Liver (tissue), 9 donors: ENCODE results near the gene DGKE. TPM values are rescaled to one million over a fixed set of nuclear protein-coding genes. Genes with fewer than 3 reads are reported as not detected.

Experiments
- DNase-seq: peaks from one replicate; pipeline ENCODE4 v3.0.0-alpha.2; 2017; ENCODE audit warnings: low spot score
- H3K27ac ChIP-seq, 2 donors: one replicate each; pipeline ENCODE4 v1.7.0; 2013; ENCODE audit warnings: inconsistent platforms in 2 of 2, low read length in 2 of 2, control low read depth in 1 of 2, low read depth in 1 of 2, mild to moderate bottlenecking in 1 of 2
- H3K27me3 ChIP-seq, 4 donors: one replicate each; pipeline versions ENCODE4 v1.6.1 to v1.7.0; 2013; ENCODE audit warnings: low read length in 3 of 4, inconsistent platforms in 1 of 4, mild to moderate bottlenecking in 1 of 4, moderate library complexity in 1 of 4; ENCODE audit not compliant: control insufficient read depth in 4 of 4, insufficient read depth in 4 of 4
- H3K36me3 ChIP-seq, 4 donors: one replicate each; pipeline versions ENCODE4 v1.6.1 to v1.7.0; 2013; ENCODE audit warnings: low read length in 3 of 4, mild to moderate bottlenecking in 3 of 4, low read depth in 1 of 4, moderate library complexity in 1 of 4; ENCODE audit not compliant: control insufficient read depth in 4 of 4, insufficient read depth in 3 of 4
- H3K4me1 ChIP-seq, 4 donors: one replicate each; pipeline versions ENCODE4 v1.6.1 to v1.7.0; 2013; ENCODE audit warnings: low read length in 3 of 4, mild to moderate bottlenecking in 3 of 4, moderate library complexity in 1 of 4; ENCODE audit not compliant: control insufficient read depth in 4 of 4, insufficient read depth in 4 of 4
- H3K4me3 ChIP-seq, 3 donors: one replicate each; pipeline versions ENCODE4 v1.6.1 to v1.7.0; 2013; ENCODE audit warnings: low read length in 3 of 3, control low read depth in 1 of 3, low read depth in 1 of 3, mild to moderate bottlenecking in 1 of 3
- H3K9ac ChIP-seq, 2 donors: one replicate each; pipeline ENCODE4 v1.7.0; 2013; ENCODE audit warnings: low read length in 2 of 2, mild to moderate bottlenecking in 2 of 2, moderate library complexity in 2 of 2, control low read depth in 1 of 2, low read depth in 1 of 2
- H3K9me3 ChIP-seq, 4 donors: one replicate each; pipeline versions ENCODE4 v1.6.1 to v1.7.0; 2013; ENCODE audit warnings: low read length in 3 of 4; ENCODE audit not compliant: control insufficient read depth in 4 of 4
- ATF3 ChIP-seq: IDR thresholded peaks from 2 replicates; pipeline ENCODE4 v1.6.1; 2016; ENCODE audit warnings: antibody characterized with exemption
- EGR1 ChIP-seq, 2 donors: IDR thresholded peaks; 2 replicates each; pipeline ENCODE4 v1.6.1; 2016 to 2018; ENCODE audit warnings: antibody characterized with exemption in 2 of 2, low read depth in 2 of 2
- FOXA2 ChIP-seq: IDR thresholded peaks from 2 replicates; pipeline ENCODE4 v1.6.1; 2016; ENCODE audit warnings: antibody characterized with exemption
- GABPA ChIP-seq, 2 donors: IDR thresholded peaks in 1 of 2; conservative IDR thresholded peaks in 1 of 2; 2 replicates each; pipeline ENCODE4 v1.6.1; 2016; ENCODE audit warnings: antibody characterized with exemption in 2 of 2, mild to moderate bottlenecking in 1 of 2, moderate library complexity in 1 of 2
- HNF4A ChIP-seq, 2 donors: conservative IDR thresholded peaks; 2 replicates each; pipeline ENCODE4 v1.6.1; 2016; ENCODE audit warnings: antibody characterized with exemption in 2 of 2, mild to moderate bottlenecking in 2 of 2
- JUND ChIP-seq, 2 donors: IDR thresholded peaks; 2 replicates each; pipeline ENCODE4 v1.6.1; 2016; ENCODE audit warnings: antibody characterized with exemption in 2 of 2
- RAD21 ChIP-seq, 2 donors: IDR thresholded peaks; 2 replicates each; pipeline ENCODE4 v1.6.1; 2016; ENCODE audit warnings: antibody characterized with exemption in 2 of 2, mild to moderate bottlenecking in 2 of 2
- REST ChIP-seq: IDR thresholded peaks from 2 replicates; pipeline ENCODE4 v1.6.1; 2016; ENCODE audit warnings: antibody characterized with exemption, mild to moderate bottlenecking
- RXRA ChIP-seq, 2 donors: IDR thresholded peaks; 2 replicates each; pipeline ENCODE4 v1.6.1; 2017 to 2018; ENCODE audit warnings: antibody characterized with exemption in 2 of 2, mild to moderate bottlenecking in 1 of 2
- SP1 ChIP-seq: IDR thresholded peaks from 2 replicates; pipeline ENCODE4 v1.6.1; 2018; ENCODE audit warnings: antibody characterized with exemption, mild to moderate bottlenecking
- TAF1 ChIP-seq: conservative IDR thresholded peaks from 2 replicates; pipeline ENCODE4 v1.6.1; 2016; ENCODE audit warnings: antibody characterized with exemption, mild to moderate bottlenecking
- YY1 ChIP-seq: IDR thresholded peaks from 2 replicates; pipeline ENCODE4 v1.6.1; 2016; ENCODE audit warnings: antibody characterized with exemption, mild to moderate bottlenecking
- ZBTB33 ChIP-seq: IDR thresholded peaks from 2 replicates; pipeline ENCODE4 v1.6.1; 2016; ENCODE audit warnings: antibody characterized with exemption
- WGBS: extraction: QIAGEN DNeasy Blood & Tissue Kit; methylation state at CpG from one replicate; pipeline ENCODE4 v1.1.7; 2013; 5-methylcytosine and 5-hydroxymethylcytosine counted together
- polyA plus RNA-seq, 2 donors: library from polyadenylated mRNA; stranded (reverse) in 1 of 2; unstranded in 1 of 2; fragments of 200-250 nt in 1 of 2; fragments of >200 nt in 1 of 2; fragmentation: Nextera tagmentation in 1 of 2; extraction: Ambion mirVana in 1 of 2; gene quantifications; one replicate each; pipeline versions ENCODE4 v1.2.1 to v1.2.3, GENCODE V29; 2013 to 2015
- total RNA-seq, 2 donors: library from RNA; depleted of rRNA; stranded (reverse); fragments of >200 nt; gene quantifications; one replicate each; pipeline ENCODE4 v1.2.3, GENCODE V29; 2014
- donor health status: healthy.
- donor health status: healthy.
- donor health status: healthy.
- donor health status: healthy.
- donor health status: healthy.

Gene DGKE
- total and polyA plus RNA-seq, 4 donors: 1.0 to 5.9 (median 2.8) TPM

- no peak for TF ChIP-seq FOXA2
- TF ChIP-seq EGR1 (IDR thresholded peaks at IDR 0.05; ENCODE audit: low read depth in 2 of 2): no peak
- no peak for TF ChIP-seq GABPA (IDR thresholded peaks at IDR 0.05 in 1 of 2, conservative IDR thresholded peaks at IDR 0.05 in 1 of 2)
- TF ChIP-seq SP1: no peak
- no peak for TF ChIP-seq RXRA (IDR thresholded peaks at IDR 0.05)
- no peak for TF ChIP-seq HNF4A (conservative IDR thresholded peaks at IDR 0.05)
- TF ChIP-seq JUND (IDR thresholded peaks at IDR 0.05): no peak
- no peak for TF ChIP-seq YY1
Observed at GRCh38 chr17:56847106-56847505, 13.2 kb downstream of the DGKE start (continued).

- H3K27me3 ChIP-seq: no peaks in the 10 kb centered on the region
- no peaks in the 10 kb centered on the region for H3K4me1 ChIP-seq
- H3K9ac ChIP-seq: no peak overlapping the region
- H3K36me3 ChIP-seq: peaks cover 0 to 6% (median 5%) of the 10 kb centered on the region in 4 donors
- no peak for DNase-seq
- no peak for TF ChIP-seq ATF3
- no peak for TF ChIP-seq RXRA (IDR thresholded peaks at IDR 0.05)
- no peak for TF ChIP-seq EGR1 (IDR thresholded peaks at IDR 0.05; ENCODE audit: low read depth in 2 of 2)
- no peak for TF ChIP-seq GABPA (IDR thresholded peaks at IDR 0.05 in 1 of 2, conservative IDR thresholded peaks at IDR 0.05 in 1 of 2)
- no peak for TF ChIP-seq REST
- TF ChIP-seq TAF1: no peak
- TF ChIP-seq JUND (IDR thresholded peaks at IDR 0.05): no peak
- no peaks in the 10 kb centered on the region for H3K9me3 ChIP-seq
- WGBS: 62% methylated on average over 3 of the region's 3 CpGs
- H3K4me3 ChIP-seq: no peak overlapping the region
- no peak overlapping the region for H3K27ac ChIP-seq
Observed at GRCh38 chr17:56849131-56849530, 15.2 kb downstream of the DGKE start.

GRCh38 chr17:56850591-56850990, 16.6 kb downstream of the DGKE start:
- Histone ChIP-seq H3K36me3 (peaks cover 0 to 6% (median 5%) of the 10 kb centered on the region in 4 donors), H3K4me1 (no peaks in the 10 kb centered on the region), H3K9ac (no peak overlapping the region), H3K27me3 (no peaks in the 10 kb centered on the region), H3K9me3 (no peaks in the 10 kb centered on the region), H3K27ac (no peak overlapping the region), H3K4me3 (no peak overlapping the region)
- DNase-seq: no peak
- WGBS: 95% methylated on average over 2 of the region's 2 CpGs
- TF ChIP-seq ZBTB33 (no peak), ATF3 (no peak), RXRA (IDR thresholded peaks at IDR 0.05) (no peak), TAF1 (no peak), RAD21 (IDR thresholded peaks at IDR 0.05) (no peak), REST (no peak)
